HEK293T (cell line): Measurements from ENCODE around the gene ABO.
"Not testable (repeated sequence)": the region's sequence is repeated elsewhere in the genome, so short reads cannot be mapped to it uniquely, and the experiment has no call there.

Experiments used
- CTCF ChIA-PET: fragments of 350-600 bp; formaldehyde crosslinking; extraction: SDS; loops from one replicate; lab custom pipeline; 2021; ENCODE audit warnings: antibody characterized with exemption, inconsistent platforms; lab: Yijun Ruan, JAX
- POLR2A ChIA-PET: fragments of 350-600 bp; formaldehyde crosslinking; extraction: SDS; loops from one replicate; lab custom pipeline; 2020; ENCODE audit warnings: antibody characterized with exemption, inconsistent platforms; lab: Yijun Ruan, JAX
- DNase-seq: peaks from one replicate; pipeline ENCODE4 v3.0.0; 2012; ENCODE audit warnings: mixed read lengths; ENCODE audit errors: extremely low spot score
- ARNT ChIP-seq: fragments of 450-650 bp; IDR thresholded peaks from 2 replicates; pipeline ENCODE4 v1.6.1; 2017; ENCODE audit warnings: mild to moderate bottlenecking
- BHLHE40 ChIP-seq: fragments of 450-650 bp; IDR thresholded peaks from 2 replicates; pipeline ENCODE4 v1.6.1; 2016; ENCODE audit warnings: mild to moderate bottlenecking, moderate library complexity, borderline replicate concordance
- CTBP1 ChIP-seq: fragments of 450-650 bp; IDR thresholded peaks from 2 replicates; pipeline ENCODE4 v1.6.1; 2016; ENCODE audit warnings: borderline replicate concordance
- ELF4 ChIP-seq: fragments of 450-650 bp; IDR thresholded peaks from 2 replicates; pipeline ENCODE4 v1.6.1; 2017; ENCODE audit warnings: antibody characterized with exemption
- FOXA1 ChIP-seq: fragments of 450-650 bp; IDR thresholded peaks from 2 replicates; pipeline ENCODE4 v1.6.1; 2016; ENCODE audit warnings: mild to moderate bottlenecking
- FOXK2 ChIP-seq: fragments of 450-650 bp; IDR thresholded peaks from 2 replicates; pipeline ENCODE4 v1.6.1; 2016; ENCODE audit warnings: mild to moderate bottlenecking
- FOXM1 ChIP-seq: fragments of 450-650 bp; IDR thresholded peaks from 2 replicates; pipeline ENCODE4 v1.6.1; 2017; ENCODE audit warnings: mild to moderate bottlenecking, borderline replicate concordance
- HDGF ChIP-seq: fragments of 450-650 bp; IDR thresholded peaks from 2 replicates; pipeline ENCODE4 v1.6.1; 2017; ENCODE audit warnings: antibody characterized with exemption, borderline replicate concordance
- L3MBTL2 ChIP-seq: fragments of 450-650 bp; conservative IDR thresholded peaks from 2 replicates; pipeline ENCODE4 v1.6.1; 2016; ENCODE audit warnings: mild to moderate bottlenecking
- LEF1 ChIP-seq: fragments of 450-650 bp; IDR thresholded peaks from 2 replicates; pipeline ENCODE4 v1.6.1; 2017; ENCODE audit warnings: mild to moderate bottlenecking, borderline replicate concordance
- NFRKB ChIP-seq: fragments of 450-650 bp; IDR thresholded peaks from 2 replicates; pipeline ENCODE4 v1.6.1; 2016; ENCODE audit warnings: mild to moderate bottlenecking, moderate library complexity
- PKNOX1 ChIP-seq: fragments of 450-650 bp; IDR thresholded peaks from 2 replicates; pipeline ENCODE4 v1.6.1; 2016
- SP1 ChIP-seq: fragments of 450-650 bp; IDR thresholded peaks from 2 replicates; pipeline ENCODE4 v1.6.1; 2017
- SUZ12 ChIP-seq: fragments of 450-650 bp; IDR thresholded peaks from 2 replicates; pipeline ENCODE4 v1.6.1; 2016; ENCODE audit warnings: mild to moderate bottlenecking
- TARDBP ChIP-seq: fragments of 450-650 bp; IDR thresholded peaks from 2 replicates; pipeline ENCODE4 v1.6.1; 2016
- ZNF384 ChIP-seq: fragments of 450-650 bp; IDR thresholded peaks from 2 replicates; pipeline ENCODE4 v1.6.1; 2016

ABO gene

GRCh38 chr9:133230093-133230492 lies 44.9 kb downstream of the ABO start:
- POLR2A ChIA-PET, result no interaction called here
- CTCF ChIA-PET, result no interaction called here

GRCh38 chr9:133228474-133229193 lies 46.4 kb downstream of the ABO start:
- DNase-seq, POLR2A ChIA-PET, CTCF ChIA-PET: not testable (repeated sequence)

More at GRCh38 chr9:133230093-133230492, 44.9 kb downstream of the ABO start:
- TF ChIP-seq PKNOX1 (no peak), FOXA1 (no peak), LEF1 (no peak), SUZ12 (no peak), HDGF (no peak), FOXM1 (no peak), ARNT (no peak), TARDBP (no peak), ZNF384 (no peak), FOXK2 (no peak), NFRKB (no peak), SP1 (no peak), BHLHE40 (no peak), L3MBTL2 (no peak), ELF4 (no peak), CTBP1 (no peak)
- DNase-seq, result no peak

- DNase-seq, POLR2A ChIA-PET, CTCF ChIA-PET: not testable (repeated sequence)
These were observed 47.0 kb downstream of the ABO start for GRCh38 chr9:133227996-133228395.

- POLR2A ChIA-PET, result no interaction called here
These were observed 47.6 kb downstream of the ABO start for GRCh38 chr9:133227242-133227860.

GRCh38 chr9:133226219-133227171 lies 48.5 kb downstream of the ABO start:
- ChIA-PET POLR2A (no interaction called here), CTCF (no interaction called here)
- no peak for DNase-seq
- TF ChIP-seq FOXA1 (no peak), NFRKB (no peak), LEF1 (no peak), SP1 (no peak)

More at GRCh38 chr9:133227242-133227860, 47.6 kb downstream of the ABO start:
- CTCF ChIA-PET, result no interaction called here
- no peak for DNase-seq
- TF ChIP-seq NFRKB (no peak), SUZ12 (no peak), LEF1 (no peak), HDGF (no peak), ZNF384 (no peak), FOXK2 (no peak), BHLHE40 (no peak), TARDBP (no peak), SP1 (no peak), ARNT (no peak), L3MBTL2 (no peak), ELF4 (no peak), PKNOX1 (no peak), FOXM1 (no peak), CTBP1 (no peak), FOXA1 (no peak)

GRCh38 chr9:133225171-133226011 lies 49.6 kb downstream of the ABO start:
- no peak for TF ChIP-seq HDGF
- no peak for TF ChIP-seq BHLHE40
- no peak for TF ChIP-seq ZNF384
- TF ChIP-seq FOXM1, result no peak
- TF ChIP-seq FOXK2, result no peak
- TF ChIP-seq ELF4, result no peak
- no peak for TF ChIP-seq CTBP1
- TF ChIP-seq TARDBP, result no peak
- no peak for TF ChIP-seq LEF1
- TF ChIP-seq ARNT, result no peak
- no peak for TF ChIP-seq SP1
- no peak for TF ChIP-seq PKNOX1
- no peak for TF ChIP-seq NFRKB
- TF ChIP-seq SUZ12, result no peak
- no peak for TF ChIP-seq FOXA1
- no peak for TF ChIP-seq L3MBTL2
- no peak for DNase-seq
- POLR2A ChIA-PET, result no interaction called here
- CTCF ChIA-PET, result no interaction called here
